Gastrocnemius medialis (tissue), 4 donors: Measurements from ENCODE around the gene ATRIP. TPM values are rescaled to one million over a fixed set of nuclear protein-coding genes. Genes with fewer than 3 reads are reported as not detected.
A peak's percentile ranks its signal among the peaks of the same experiment; 100 is the strongest.

Experiments used
- ATAC-seq, 2 donors: fragments of 150-250 bp; one replicate each; pipeline ENCODE4 v1.9.1; 2016
- DNase-seq, 2 donors: peaks; one replicate each; pipeline ENCODE4 v3.0.0-alpha.2; 2019
- H3K27ac ChIP-seq, 4 donors: fragments of 200-600 bp; sonication (generic); 1 replicate in 1 of 4; 2 replicates in 3 of 4; pipeline ENCODE4 v1.5.1; 2016 to 2018; ENCODE audit warnings: mild to moderate bottlenecking in 2 of 4, moderate library complexity in 1 of 4
- H3K27me3 ChIP-seq, 3 donors: fragments of 200-600 bp; sonication (generic) in 2 of 3; 1 replicate in 1 of 3; 2 replicates in 2 of 3; pipeline versions ENCODE4 v1.5.1 to v1.6.0; 2016 to 2019; ENCODE audit warnings: mild to moderate bottlenecking in 1 of 3, moderate library complexity in 1 of 3
- H3K36me3 ChIP-seq, 2 donors: fragments of 200-600 bp; sonication (generic) in 1 of 2; one replicate each; pipeline ENCODE4 v1.5.1; 2017 to 2018
- H3K4me1 ChIP-seq, 2 donors: fragments of 200-600 bp; sonication (generic) in 1 of 2; one replicate each; pipeline ENCODE4 v1.5.1; 2016 to 2017; ENCODE audit warnings: mild to moderate bottlenecking in 2 of 2
- H3K4me3 ChIP-seq, 4 donors: fragments of 200-600 bp; sonication (generic) in 3 of 4; 1 replicate in 1 of 4; 2 replicates in 3 of 4; pipeline ENCODE4 v1.5.1; 2016 to 2019; ENCODE audit warnings: mild to moderate bottlenecking in 2 of 4
- H3K9me3 ChIP-seq, 3 donors: fragments of 200-600 bp; sonication (generic) in 2 of 3; 1 replicate in 1 of 3; 2 replicates in 2 of 3; pipeline ENCODE4 v1.5.1; 2016 to 2019
- CTCF ChIP-seq, 5 experiments: fragments of 450-650 bp in 3 of 5; fragments of 200-600 bp in 2 of 5; sonication (generic) in 2 of 5; IDR thresholded peaks in 4 of 5; conservative IDR thresholded peaks in 1 of 5; 1 replicate in 4 of 5; 2 replicates in 1 of 5; pipeline ENCODE4 v1.5.1; 2016 to 2019; ENCODE audit warnings: antibody characterized with exemption in 5 of 5, mild to moderate bottlenecking in 3 of 5, moderate library complexity in 3 of 5
- POLR2A ChIP-seq, 2 donors: fragments of 450-650 bp; IDR thresholded peaks; one replicate each; pipeline ENCODE4 v1.6.1; 2017; ENCODE audit warnings: antibody characterized with exemption in 2 of 2, mild to moderate bottlenecking in 2 of 2, moderate library complexity in 2 of 2
- in situ Hi-C, 4 donors: fragments of 200-750 bp; cut with MboI; loops; one replicate each; pipeline versions ENCODE4 v1.15.0 to v1.8.0; 2017; ENCODE audit warnings: low sequenced_read_pairs in 4 of 4
- intact Hi-C: fragments of 100-400 bp; cut with DNase I; formaldehyde crosslinking; loops from one replicate; pipeline ENCODE4 v1.15.1; 2023; ENCODE audit warnings: low total_unique reads
- total RNA-seq, 4 donors: library from RNA; depleted of rRNA; stranded (reverse); fragments of >200 nt; gene quantifications; one replicate each; pipeline versions ENCODE4 v1.1.0 to v1.2.3, GENCODE V29; 2016

ATRIP gene
- total RNA-seq, 4 donors from 2014 or later = 4.8 to 7.2 (median 7.0) TPM

GRCh38 chr3:48493203-48493501 is 46.6 kb downstream of the ATRIP start:
- no peaks in the 10 kb centered on the region for H3K4me1 ChIP-seq
- DNase-seq (no peak), ATAC-seq (no peak)
- in situ Hi-C loops = no loop called here
- H3K27me3 ChIP-seq = no peaks in the 10 kb centered on the region
- no peak overlapping the region for H3K4me3 ChIP-seq
- H3K27ac ChIP-seq = no peak overlapping the region
- H3K36me3 ChIP-seq = peaks cover 0 to 5% of the 10 kb centered on the region in 2 donors
- TF ChIP-seq POLR2A (IDR thresholded peaks at IDR 0.05) = no peak
- no peak for TF ChIP-seq CTCF (IDR thresholded peaks at IDR 0.05 in 4 of 5, conservative IDR thresholded peaks at IDR 0.05 in 1 of 5)
- intact Hi-C loops = no loop called here
- H3K9me3 ChIP-seq = no peaks in the 10 kb centered on the region

- Histone ChIP-seq H3K27ac (no peak overlapping the region), H3K9me3 (no peaks in the 10 kb centered on the region), H3K4me1 (peaks cover 28 to 29% of the 10 kb centered on the region in 2 donors), H3K36me3 (peaks cover 0 to 5% of the 10 kb centered on the region in 2 donors), H3K27me3 (no peaks in the 10 kb centered on the region), H3K4me3 (no peak overlapping the region)
- TF ChIP-seq CTCF (IDR thresholded peaks at IDR 0.05 in 4 of 5, conservative IDR thresholded peaks at IDR 0.05 in 1 of 5) (no peak), POLR2A (IDR thresholded peaks at IDR 0.05) (no peak)
- intact Hi-C loops = no loop called here
- no peak for DNase-seq
- in situ Hi-C loops = no loop called here
- no peak for ATAC-seq
These were observed 54.1 kb downstream of the ATRIP start for GRCh38 chr3:48500656-48501055.

GRCh38 chr3:48501196-48501595 is 54.7 kb downstream of the ATRIP start:
- intact Hi-C loops (no loop called here), in situ Hi-C loops (no loop called here)
- Histone ChIP-seq H3K4me3 (no peak overlapping the region), H3K9me3 (no peaks in the 10 kb centered on the region), H3K27ac (no peak overlapping the region), H3K27me3 (no peaks in the 10 kb centered on the region), H3K4me1 (peaks cover 28 to 29% of the 10 kb centered on the region in 2 donors), H3K36me3 (peaks cover 0 to 3% of the 10 kb centered on the region in 2 donors)
- DNase-seq = no peak
- no peak for ATAC-seq
- no peak for TF ChIP-seq POLR2A (IDR thresholded peaks at IDR 0.05)
- TF ChIP-seq CTCF (IDR thresholded peaks at IDR 0.05 in 4 of 5, conservative IDR thresholded peaks at IDR 0.05 in 1 of 5) = no peak

- Histone ChIP-seq H3K27me3 (no peaks in the 10 kb centered on the region), H3K4me3 (no peak overlapping the region), H3K4me1 (peaks cover 28 to 29% of the 10 kb centered on the region in 2 donors), H3K9me3 (no peaks in the 10 kb centered on the region), H3K27ac (peak overlapping the region; percentile 82 to 85 (median 84)), H3K36me3 (no peaks in the 10 kb centered on the region)
- in situ Hi-C loops = no loop called here
- ATAC-seq (no peak), DNase-seq (no peak)
- intact Hi-C loops = no loop called here
- TF ChIP-seq CTCF (IDR thresholded peaks at IDR 0.05 in 4 of 5, conservative IDR thresholded peaks at IDR 0.05 in 1 of 5) (no peak), POLR2A (IDR thresholded peaks at IDR 0.05) (no peak)
These were observed 55.6 kb downstream of the ATRIP start for GRCh38 chr3:48502121-48502520.

GRCh38 chr3:48502728-48503168 is 56.2 kb downstream of the ATRIP start:
- peak; percentile 59 to 64 for ATAC-seq
- intact Hi-C loops (no loop called here), in situ Hi-C loops (no loop called here)
- peak overlapping the region in 3 of 4 donors; percentile 66 to 77 (median 76) for H3K4me3 ChIP-seq
- H3K27ac ChIP-seq = peak overlapping the region; percentile 82 to 85 (median 84)
- H3K36me3 ChIP-seq = no peaks in the 10 kb centered on the region
- TF ChIP-seq CTCF (IDR thresholded peaks at IDR 0.05 in 4 of 5, conservative IDR thresholded peaks at IDR 0.05 in 1 of 5) (no peak), POLR2A (IDR thresholded peaks at IDR 0.05) (peak in 1 of 2 donors; percentile 15)
- H3K27me3 ChIP-seq = no peaks in the 10 kb centered on the region
- peak; percentile 29 to 66 for DNase-seq
- H3K9me3 ChIP-seq = no peaks in the 10 kb centered on the region
- H3K4me1 ChIP-seq = peaks cover 28 to 29% of the 10 kb centered on the region in 2 donors
